Stomach (tissue), 9 donors: ENCODE results near the gene SYNPO2. TPM values are rescaled to one million over a fixed set of nuclear protein-coding genes. Genes with fewer than 3 reads are reported as not detected.

ENCODE experiments used
- DNase-seq, 2 donors: peaks; one replicate each; pipeline versions ENCODE4 v3.0.0 to v3.0.0-alpha.2; 2013 to 2019
- H3K27ac ChIP-seq, 5 donors: fragments of 200-600 bp in 4 of 5; sonication (generic) in 4 of 5; one replicate each; pipeline ENCODE4 v1.5.1; 2013 to 2019; ENCODE audit warnings: mild to moderate bottlenecking in 1 of 5, moderate library complexity in 1 of 5
- H3K27me3 ChIP-seq, 3 donors: fragments of 200-600 bp; sonication (generic); one replicate each; pipeline ENCODE4 v1.5.1; 2017 to 2019; ENCODE audit warnings: mixed run types in 1 of 3
- H3K36me3 ChIP-seq, 4 donors: fragments of 200-600 bp; sonication (generic); 1 replicate in 3 of 4; 2 replicates in 1 of 4; pipeline ENCODE4 v1.5.1; 2016 to 2019
- H3K4me1 ChIP-seq, 4 donors: fragments of 200-600 bp; sonication (generic); one replicate each; pipeline ENCODE4 v1.5.1; 2016 to 2019
- H3K4me3 ChIP-seq, 4 donors: fragments of 200-600 bp; sonication (generic) in 3 of 4; one replicate each; pipeline ENCODE4 v1.5.1; 2016 to 2019; ENCODE audit warnings: mild to moderate bottlenecking in 1 of 4
- H3K9me3 ChIP-seq, 4 donors: fragments of 200-600 bp; sonication (generic); one replicate each; pipeline ENCODE4 v1.5.1; 2016 to 2019
- EP300 ChIP-seq: sonication (generic); formaldehyde crosslinking; IDR thresholded peaks from one replicate; pipeline ENCODE4 v1.6.1; 2017; ENCODE audit warnings: antibody characterized with exemption
- POLR2A ChIP-seq, 4 donors: fragments of 450-650 bp; IDR thresholded peaks; one replicate each; pipeline ENCODE4 v1.6.1; 2016; ENCODE audit warnings: antibody characterized with exemption in 4 of 4, control low read depth in 2 of 4, mild to moderate bottlenecking in 1 of 4, moderate library complexity in 1 of 4
- POLR2AphosphoS5 ChIP-seq, 3 donors: sonication (generic); formaldehyde crosslinking; IDR thresholded peaks; one replicate each; pipeline ENCODE4 v1.6.1; 2016; ENCODE audit warnings: antibody characterized with exemption in 3 of 3
- WGBS, 5 donors: extraction: QIAGEN DNeasy Blood & Tissue Kit in 3 of 5; methylation state at CpG; one replicate each; pipeline versions ENCODE4 v1.1.5 to v1.1.7; 2013 to 2018; 5-methylcytosine and 5-hydroxymethylcytosine counted together
- intact Hi-C: fragments of 100-400 bp; cut with DNase I; formaldehyde crosslinking; loops from one replicate; pipeline ENCODE4 v1.15.1; 2023; ENCODE audit warnings: low total_unique reads
- polyA plus RNA-seq, 3 donors: library from polyadenylated mRNA; stranded (reverse); fragments of 200-250 nt; gene quantifications; one replicate each; pipeline ENCODE4 v1.2.3, GENCODE V29; 2013
- total RNA-seq, 5 donors: library from RNA; depleted of rRNA; stranded (reverse); fragments of >200 nt; gene quantifications; one replicate each; pipeline versions ENCODE4 v1.1.0 to v1.2.3, GENCODE V29; 2014 to 2016
- TF ChIP-seq, protein P1 (sequence below), 7 experiments: fragments of 450-650 bp in 4 of 7; fragments of 200-600 bp in 3 of 7; sonication (generic) in 3 of 7; IDR thresholded peaks; one replicate each; pipeline ENCODE4 v1.5.1; 2016 to 2019; ENCODE audit warnings: antibody characterized with exemption in 7 of 7, control low read depth in 2 of 7, mild to moderate bottlenecking in 1 of 7
- donor health status: healthy with polysubstance abuse.
- donor health status: Bipolar disorder and iron deficiency.
- donor health status: healthy.

The SYNPO2 gene
- total and polyA plus RNA-seq, 8 donors: 24.8 to 644 (median 150) TPM

DNA sequence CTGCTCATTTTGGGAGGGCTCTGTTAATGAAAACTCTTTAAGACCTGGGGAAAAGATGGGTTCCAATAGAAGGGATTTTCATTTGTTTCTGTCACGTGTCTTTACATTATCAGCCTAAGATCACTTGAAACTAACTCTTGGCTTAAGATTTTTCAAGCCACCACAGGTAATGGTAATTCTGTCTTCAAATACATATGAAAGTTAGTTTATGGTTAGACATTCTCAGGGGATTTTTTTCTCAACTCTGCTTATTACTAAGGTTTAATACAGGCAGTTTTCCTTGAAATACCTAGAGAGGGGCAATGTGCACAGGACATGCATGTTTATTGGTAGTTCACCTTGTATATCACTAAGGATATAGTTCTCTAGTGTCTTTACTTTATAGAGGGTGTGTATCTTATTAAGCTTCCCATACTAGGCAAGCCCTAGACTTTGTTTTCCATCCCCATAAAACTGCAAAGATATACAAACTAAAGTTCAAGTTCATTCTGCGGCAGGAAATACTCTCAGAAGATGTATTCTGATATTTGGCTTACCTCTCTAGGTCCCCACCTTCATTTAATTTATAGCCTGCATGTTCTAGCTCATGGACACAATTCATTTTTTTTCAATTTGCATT, 208.7 kb downstream of the SYNPO2 start:
- WGBS, 5 donors: 85 to 93% (median 91%) methylated on average over 2 of the region's 2 CpGs
- no peaks in the 10 kb centered on the region for H3K36me3 ChIP-seq
- H3K4me3 ChIP-seq: no peak overlapping the region
- no peak for TF ChIP-seq EP300
- no peak for TF ChIP-seq POLR2A (IDR thresholded peaks at IDR 0.05)
- no peak for TF ChIP-seq POLR2AphosphoS5 (IDR thresholded peaks at IDR 0.05)
- TF ChIP-seq, protein P1, sequence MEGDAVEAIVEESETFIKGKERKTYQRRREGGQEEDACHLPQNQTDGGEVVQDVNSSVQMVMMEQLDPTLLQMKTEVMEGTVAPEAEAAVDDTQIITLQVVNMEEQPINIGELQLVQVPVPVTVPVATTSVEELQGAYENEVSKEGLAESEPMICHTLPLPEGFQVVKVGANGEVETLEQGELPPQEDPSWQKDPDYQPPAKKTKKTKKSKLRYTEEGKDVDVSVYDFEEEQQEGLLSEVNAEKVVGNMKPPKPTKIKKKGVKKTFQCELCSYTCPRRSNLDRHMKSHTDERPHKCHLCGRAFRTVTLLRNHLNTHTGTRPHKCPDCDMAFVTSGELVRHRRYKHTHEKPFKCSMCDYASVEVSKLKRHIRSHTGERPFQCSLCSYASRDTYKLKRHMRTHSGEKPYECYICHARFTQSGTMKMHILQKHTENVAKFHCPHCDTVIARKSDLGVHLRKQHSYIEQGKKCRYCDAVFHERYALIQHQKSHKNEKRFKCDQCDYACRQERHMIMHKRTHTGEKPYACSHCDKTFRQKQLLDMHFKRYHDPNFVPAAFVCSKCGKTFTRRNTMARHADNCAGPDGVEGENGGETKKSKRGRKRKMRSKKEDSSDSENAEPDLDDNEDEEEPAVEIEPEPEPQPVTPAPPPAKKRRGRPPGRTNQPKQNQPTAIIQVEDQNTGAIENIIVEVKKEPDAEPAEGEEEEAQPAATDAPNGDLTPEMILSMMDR (IDR thresholded peaks at IDR 0.05): no peak
- no peaks in the 10 kb centered on the region for H3K27me3 ChIP-seq
- intact Hi-C loops: no loop called here
- no peaks in the 10 kb centered on the region for H3K9me3 ChIP-seq
- DNase-seq: no peak
- peaks cover 0 to 10% (median 4%) of the 10 kb centered on the region in 4 donors for H3K4me1 ChIP-seq
- H3K27ac ChIP-seq: no peak overlapping the region

DNA sequence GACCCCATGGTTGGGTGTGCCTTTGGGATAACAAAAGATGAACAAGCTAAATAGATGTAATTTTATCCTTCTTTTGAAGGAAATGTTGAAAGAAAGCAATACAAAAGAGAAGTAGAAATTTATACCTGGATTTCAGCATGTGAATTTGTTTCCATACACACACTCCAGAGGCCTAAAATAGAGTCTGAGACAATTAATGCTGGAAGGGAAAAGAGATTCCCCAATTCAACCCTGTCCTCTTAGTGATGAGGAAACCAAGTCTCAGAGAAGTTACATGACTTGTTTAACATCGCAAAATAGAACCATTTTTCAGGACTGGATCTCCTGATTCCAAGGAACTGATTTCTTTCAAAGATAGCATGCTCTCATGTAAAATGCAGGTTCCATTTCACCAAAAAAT, 209.7 kb downstream of the SYNPO2 start:
- Histone ChIP-seq H3K27ac (no peak overlapping the region), H3K36me3 (no peaks in the 10 kb centered on the region), H3K4me3 (no peak overlapping the region), H3K4me1 (peaks cover 0 to 11% (median 9%) of the 10 kb centered on the region in 4 donors), H3K27me3 (no peaks in the 10 kb centered on the region), H3K9me3 (no peaks in the 10 kb centered on the region)
- DNase-seq: no peak
- intact Hi-C loops: no loop called here
- 87 to 100% (median 93%) methylated on average over 1 of the region's 1 CpG for WGBS, 5 donors
- TF ChIP-seq, protein P1 (IDR thresholded peaks at IDR 0.05): no peak
- TF ChIP-seq POLR2A (IDR thresholded peaks at IDR 0.05): no peak

DNA sequence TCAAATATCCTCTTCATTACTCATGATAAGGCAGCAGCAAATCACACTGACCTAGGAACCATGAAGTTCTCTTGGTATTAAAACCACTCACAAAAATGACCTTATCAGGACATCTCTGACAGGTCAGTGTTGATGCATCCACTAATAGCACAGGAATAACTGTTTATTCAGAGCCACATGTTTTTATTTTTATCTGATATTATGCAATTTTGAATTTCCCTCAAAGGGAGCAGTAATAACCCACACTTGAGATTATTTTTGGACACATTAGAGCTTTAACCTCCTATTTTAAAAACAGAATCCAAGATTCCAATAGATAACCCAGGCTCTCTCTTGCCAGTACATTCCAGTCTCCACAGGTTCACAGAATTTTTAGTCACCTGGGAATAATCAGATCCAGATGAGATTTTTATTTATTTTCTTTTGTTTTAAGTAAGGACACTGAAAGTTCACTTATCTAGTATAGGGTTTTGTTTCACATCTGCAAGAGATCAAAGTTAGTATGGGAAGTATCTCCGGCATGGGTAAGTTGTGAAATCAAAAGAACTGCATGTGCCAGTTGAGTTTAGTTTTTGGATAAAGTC, 210.7 kb downstream of the SYNPO2 start:
- WGBS, 5 donors: 0 to 76% (median 40%) methylated on average over 1 of the region's 1 CpG
- Histone ChIP-seq H3K27ac (no peak overlapping the region), H3K4me3 (no peak overlapping the region), H3K36me3 (no peaks in the 10 kb centered on the region), H3K9me3 (no peaks in the 10 kb centered on the region), H3K4me1 (peaks cover 0 to 11% (median 7%) of the 10 kb centered on the region in 4 donors), H3K27me3 (no peaks in the 10 kb centered on the region)
- TF ChIP-seq POLR2AphosphoS5 (IDR thresholded peaks at IDR 0.05) (no peak), EP300 (no peak)
- no peak for DNase-seq
- intact Hi-C loops: no loop called here

DNA sequence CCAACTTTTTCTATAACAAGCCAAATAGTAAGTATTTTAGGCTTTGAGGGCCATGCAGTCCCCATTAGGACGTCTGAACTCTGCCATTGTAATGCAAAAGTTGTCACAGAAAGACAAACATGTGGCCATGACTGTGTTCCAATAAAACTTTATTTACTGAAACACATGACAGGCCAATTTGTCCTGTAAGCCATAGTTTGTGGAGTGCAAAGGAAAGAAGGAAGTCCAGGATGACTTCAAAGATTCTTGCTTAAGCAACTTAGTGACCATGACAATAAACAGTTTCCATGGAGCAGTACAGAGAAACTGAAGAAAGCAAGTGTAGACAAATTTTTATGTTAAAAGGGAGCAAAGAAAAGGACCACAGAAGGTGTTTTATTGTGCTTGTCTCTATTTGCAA, 212.0 kb downstream of the SYNPO2 start:
- no peak overlapping the region for H3K27ac ChIP-seq

More for the DNA sequence above, 212.0 kb downstream of the SYNPO2 start:
- intact Hi-C loops: no loop called here
- Histone ChIP-seq H3K4me3 (no peak overlapping the region), H3K36me3 (no peaks in the 10 kb centered on the region), H3K9me3 (no peaks in the 10 kb centered on the region), H3K4me1 (peaks cover 0 to 15% (median 7%) of the 10 kb centered on the region in 4 donors), H3K27me3 (no peaks in the 10 kb centered on the region)
- DNase-seq: no peak
- TF ChIP-seq EP300 (no peak), POLR2A (IDR thresholded peaks at IDR 0.05) (no peak), POLR2AphosphoS5 (IDR thresholded peaks at IDR 0.05) (no peak)
- TF ChIP-seq, protein P1 (IDR thresholded peaks at IDR 0.05): no peak
- 0 to 64% (median 18%) methylated on average over 1 of the region's 1 CpG for WGBS, 5 donors
